Endothelial cell of umbilical vein (primary cell): ENCODE measurements around the gene BEAN1. TPM values are rescaled to one million over a fixed set of nuclear protein-coding genes. Genes with fewer than 3 reads are reported as not detected.

Experiments
- BruUV-seq: library from RNA; stranded (reverse); fragments of 400-500 nt; replicated peaks from 2 replicates; lab custom pipeline; 2021; lab: Mats Ljungman, UMichigan
- CTCF ChIA-PET: fragments of 300-600, 350-600 bp; sonication (Branson Sonifier 250); formaldehyde crosslinking; loops from one replicate; lab custom pipeline; 2021; ENCODE audit warnings: antibody characterized with exemption, inconsistent platforms; lab: Charles Lee
- POLR2A ChIA-PET: fragments of 300-600, 350-600 bp; sonication (Branson Sonifier 250); formaldehyde crosslinking; loops from one replicate; lab custom pipeline; 2021; ENCODE audit warnings: antibody characterized with exemption, inconsistent platforms; lab: Charles Lee
- DNase-seq: peaks from one replicate; pipeline ENCODE4 v3.0.0-alpha.2; 2011; ENCODE audit warnings: low read depth, low spot score
- FAIRE-seq: peaks from 2 replicates; lab custom pipeline; 2011; peaks lifted over from hg19 to GRCh38; lab: Jason Lieb, UNC
- H2AFZ ChIP-seq: 2 replicates; pipeline ENCODE4 v1.6.0; 2012; ENCODE audit warnings: low read depth, low read length, control low read depth, inconsistent platforms
- H3K27ac ChIP-seq: 2 replicates; pipeline ENCODE4 v1.5.1; 2011; ENCODE audit warnings: low read depth, mild to moderate bottlenecking, control low read depth, low read length, moderate library complexity; ENCODE audit not compliant: insufficient read depth
- H3K27me3 ChIP-seq, 2 experiments: 2 replicates each; pipeline versions ENCODE4 v1.6.0 to v1.6.1; 2011; ENCODE audit warnings: low read length in 2 of 2, mixed read lengths in 1 of 2; ENCODE audit not compliant: control insufficient read depth in 2 of 2, insufficient read depth in 2 of 2
- H3K36me3 ChIP-seq, 2 experiments: 2 replicates in 1 of 2; 3 replicates in 1 of 2; pipeline ENCODE4 v1.5.1; 2011; ENCODE audit warnings: low read length in 2 of 2, mild to moderate bottlenecking in 1 of 2, moderate library complexity in 1 of 2; ENCODE audit not compliant: control insufficient read depth in 2 of 2, insufficient read depth in 2 of 2; ENCODE audit errors: extremely low read depth in 1 of 2
- H3K4me1 ChIP-seq: 3 replicates; pipeline ENCODE4 v1.5.1; 2011; ENCODE audit warnings: mild to moderate bottlenecking, low read length; ENCODE audit not compliant: control insufficient read depth, insufficient read depth; ENCODE audit errors: extremely low read depth
- H3K4me2 ChIP-seq: 2 replicates; pipeline ENCODE4 v1.6.1; 2011; ENCODE audit warnings: low read length, control low read depth, mixed read lengths; ENCODE audit not compliant: insufficient read depth
- H3K4me3 ChIP-seq, 3 experiments: fragments of 200-600 bp in 1 of 3; sonication (generic), shearing (Covaris generic) in 1 of 3; replicated peaks in 1 of 3; 2 replicates each; pipeline ENCODE4 v1.5.1; 2011 to 2016; ENCODE audit warnings: control low read depth in 3 of 3, low read length in 3 of 3, mild to moderate bottlenecking in 2 of 3, inconsistent platforms in 1 of 3, low read depth in 1 of 3, moderate library complexity in 1 of 3; ENCODE audit not compliant: insufficient read depth in 1 of 3
- H3K79me2 ChIP-seq: 2 replicates; pipeline ENCODE4 v1.6.0; 2012; ENCODE audit warnings: low read length, inconsistent platforms; ENCODE audit not compliant: control insufficient read depth, insufficient read depth
- H3K9ac ChIP-seq: replicated peaks from 2 replicates; pipeline ENCODE3; 2011; ENCODE audit warnings: low read length, control low read depth; ENCODE audit not compliant: insufficient read depth; ENCODE audit errors: extremely low read depth
- H3K9me1 ChIP-seq: replicated peaks from 3 replicates; pipeline ENCODE4 v1.6.0; 2011; ENCODE audit warnings: mild to moderate bottlenecking, low read length; ENCODE audit not compliant: control insufficient read depth, insufficient read depth; ENCODE audit errors: extremely low read depth
- H3K9me3 ChIP-seq: replicated peaks from 2 replicates; pipeline ENCODE4 v1.5.1; 2012; ENCODE audit warnings: low read length, inconsistent platforms; ENCODE audit not compliant: control insufficient read depth, insufficient read depth
- H4K20me1 ChIP-seq: replicated peaks from 2 replicates; pipeline ENCODE3; 2011; ENCODE audit warnings: mild to moderate bottlenecking, low read length; ENCODE audit not compliant: control insufficient read depth, insufficient read depth; ENCODE audit errors: extremely low read depth
- FOS ChIP-seq: IDR thresholded peaks from 2 replicates; pipeline ENCODE4 v1.6.1; 2011; ENCODE audit warnings: mild to moderate bottlenecking, low read length, moderate library complexity, borderline replicate concordance; ENCODE audit not compliant: insufficient read depth
- GATA2 ChIP-seq: IDR thresholded peaks from 2 replicates; pipeline ENCODE4 v1.7.0; 2011; ENCODE audit warnings: low read depth, mild to moderate bottlenecking, moderate library complexity, mixed read lengths, low read length; ENCODE audit not compliant: insufficient read length, insufficient read depth
- JUN ChIP-seq: IDR thresholded peaks from 2 replicates; pipeline ENCODE4 v1.6.1; 2011; ENCODE audit warnings: borderline replicate concordance, low read depth; ENCODE audit not compliant: insufficient read length, insufficient read depth
- MAX ChIP-seq: IDR thresholded peaks from 2 replicates; pipeline ENCODE4 v1.6.1; 2011; ENCODE audit not compliant: insufficient read depth, insufficient read length
- MYC ChIP-seq: IDR thresholded peaks from one replicate; pipeline ENCODE4 v1.6.1; 2011; ENCODE audit warnings: mild to moderate bottlenecking, low read depth, low read length
- POLR2A ChIP-seq: IDR thresholded peaks from 2 replicates; pipeline ENCODE4 v1.6.1; 2012; ENCODE audit warnings: low read depth, mild to moderate bottlenecking, control low read depth, low read length
- POLR2AphosphoS5 ChIP-seq: IDR thresholded peaks from 2 replicates; pipeline ENCODE4 v1.6.1; 2012; ENCODE audit warnings: low read depth, mild to moderate bottlenecking, control low read depth, low read length, moderate library complexity; ENCODE audit not compliant: insufficient read depth
- dilution Hi-C: fragments of 300-500 bp; cut with MboI; formaldehyde crosslinking; loops from one replicate; pipeline ENCODE4 v1.15.0; 2019; ENCODE audit warnings: low sequenced_read_pairs; ENCODE audit not compliant: extremely low pct_ligation_motif_present
- intact Hi-C: fragments of 100-400 bp; cut with micrococcal nuclease; formaldehyde crosslinking; loops from one replicate; pipeline ENCODE4 v1.10.0; 2022
- polyA plus RNA-seq, 4 experiments: library from polyadenylated mRNA; depleted of rRNA in 3 of 4; stranded (reverse) in 3 of 4; unstranded in 1 of 4; fragments of >200 nt; gene quantifications; 2 replicates each; pipeline versions ENCODE4 v1.2.1 to v1.2.3, GENCODE V29; 2011 to 2012; ENCODE audit warnings: missing spikeins in 1 of 4
- total RNA-seq: library from RNA; stranded (reverse); gene quantifications from 2 replicates; pipeline ENCODE4 v1.2.3, GENCODE V29; 2021
- TF ChIP-seq, protein P1 (sequence below), 2 donors: IDR thresholded peaks; 1 replicate in 1 of 2; 2 replicates in 1 of 2; pipeline ENCODE4 v1.5.1; 2011; ENCODE audit warnings: low read length in 2 of 2, mild to moderate bottlenecking in 2 of 2, moderate library complexity in 2 of 2, control low read depth in 1 of 2, inconsistent platforms in 1 of 2, low read depth in 1 of 2; ENCODE audit not compliant: insufficient read depth in 1 of 2; ENCODE audit errors: extremely low read depth in 1 of 2

The BEAN1 gene
- total and polyA plus RNA-seq, 2 donors (not counting 3 experiments of a cell fraction or from before 2014, with no cell fraction given), result not detected

DNA sequence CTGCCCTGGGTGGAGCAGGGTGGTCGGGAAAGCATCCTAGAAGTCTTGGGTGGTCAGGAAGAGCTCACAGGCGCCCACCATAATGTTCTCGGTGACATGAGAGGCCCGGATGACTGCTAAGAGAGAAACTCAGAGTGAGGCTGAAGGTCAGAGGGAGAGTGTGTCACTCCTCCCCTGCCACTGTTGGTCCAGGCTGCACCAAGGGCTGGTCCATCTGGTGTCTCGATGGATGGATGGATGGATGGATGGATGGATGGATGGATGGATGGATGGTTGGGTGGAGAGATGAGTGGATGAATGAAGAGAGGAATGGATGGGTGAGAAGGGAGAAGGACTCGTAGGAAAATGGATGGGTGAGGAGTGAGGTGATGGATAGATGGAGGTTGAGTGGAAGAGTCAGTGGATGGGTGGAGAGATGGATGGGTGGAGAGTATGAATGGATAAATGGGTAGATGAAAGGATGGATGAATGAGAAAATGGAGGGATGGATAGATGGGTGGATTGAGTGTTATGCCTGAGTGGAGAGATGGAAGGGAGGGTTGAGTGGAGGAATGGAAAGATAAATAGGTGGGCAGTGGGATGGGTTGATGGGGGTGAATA, 43.0 kb downstream of the BEAN1 start:
- dilution Hi-C loops, result no loop called here
- intact Hi-C loops, result no loop called here
- no peak for TF ChIP-seq GATA2
- no peak for TF ChIP-seq MAX
- no peak for TF ChIP-seq JUN
- TF ChIP-seq, protein P1, sequence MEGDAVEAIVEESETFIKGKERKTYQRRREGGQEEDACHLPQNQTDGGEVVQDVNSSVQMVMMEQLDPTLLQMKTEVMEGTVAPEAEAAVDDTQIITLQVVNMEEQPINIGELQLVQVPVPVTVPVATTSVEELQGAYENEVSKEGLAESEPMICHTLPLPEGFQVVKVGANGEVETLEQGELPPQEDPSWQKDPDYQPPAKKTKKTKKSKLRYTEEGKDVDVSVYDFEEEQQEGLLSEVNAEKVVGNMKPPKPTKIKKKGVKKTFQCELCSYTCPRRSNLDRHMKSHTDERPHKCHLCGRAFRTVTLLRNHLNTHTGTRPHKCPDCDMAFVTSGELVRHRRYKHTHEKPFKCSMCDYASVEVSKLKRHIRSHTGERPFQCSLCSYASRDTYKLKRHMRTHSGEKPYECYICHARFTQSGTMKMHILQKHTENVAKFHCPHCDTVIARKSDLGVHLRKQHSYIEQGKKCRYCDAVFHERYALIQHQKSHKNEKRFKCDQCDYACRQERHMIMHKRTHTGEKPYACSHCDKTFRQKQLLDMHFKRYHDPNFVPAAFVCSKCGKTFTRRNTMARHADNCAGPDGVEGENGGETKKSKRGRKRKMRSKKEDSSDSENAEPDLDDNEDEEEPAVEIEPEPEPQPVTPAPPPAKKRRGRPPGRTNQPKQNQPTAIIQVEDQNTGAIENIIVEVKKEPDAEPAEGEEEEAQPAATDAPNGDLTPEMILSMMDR (IDR thresholded peaks at IDR 0.05; ENCODE audit: extremely low read depth in 1 of 2, insufficient read depth in 1 of 2, low read depth in 1 of 2, low read length in 2 of 2), result no peak
- no peak for TF ChIP-seq MYC
- TF ChIP-seq FOS, result no peak
- no peak for TF ChIP-seq POLR2A
- no peak for TF ChIP-seq POLR2AphosphoS5

More for the DNA sequence above, 43.0 kb downstream of the BEAN1 start:
- DNase-seq (no peak), FAIRE-seq (no peak)
- Histone ChIP-seq H3K79me2 (no peaks in the 10 kb centered on the region), H4K20me1 (no peaks in the 10 kb centered on the region), H2AFZ (no peak overlapping the region), H3K9me3 (no peaks in the 10 kb centered on the region), H3K27me3 (peaks cover 0 to 8% of the 10 kb centered on the region in 2 experiments), H3K27ac (no peak overlapping the region), H3K4me2 (no peak overlapping the region), H3K36me3 (no peaks in the 10 kb centered on the region), H3K4me3 (no peak overlapping the region), H3K9ac (no peak overlapping the region), H3K4me1 (peaks cover 4% of the 10 kb centered on the region), H3K9me1 (no peaks in the 10 kb centered on the region)
- BruUV-seq, result no TSS peak
- ChIA-PET CTCF (no interaction called here), POLR2A (no interaction called here)
